HG03139 (cell line): Measurements from ENCODE around the gene PARN.
"Not testable (repeated sequence)": the region's sequence is repeated elsewhere in the genome, so short reads cannot be mapped to it uniquely, and the experiment has no call there.

Source experiments
- ATAC-seq: cut with Tn5 transposase; IDR thresholded peaks from one replicate; pipeline ENCODE4 v1.9.1; 2021; ENCODE audit not compliant: unreplicated experiment

PARN gene

DNA sequence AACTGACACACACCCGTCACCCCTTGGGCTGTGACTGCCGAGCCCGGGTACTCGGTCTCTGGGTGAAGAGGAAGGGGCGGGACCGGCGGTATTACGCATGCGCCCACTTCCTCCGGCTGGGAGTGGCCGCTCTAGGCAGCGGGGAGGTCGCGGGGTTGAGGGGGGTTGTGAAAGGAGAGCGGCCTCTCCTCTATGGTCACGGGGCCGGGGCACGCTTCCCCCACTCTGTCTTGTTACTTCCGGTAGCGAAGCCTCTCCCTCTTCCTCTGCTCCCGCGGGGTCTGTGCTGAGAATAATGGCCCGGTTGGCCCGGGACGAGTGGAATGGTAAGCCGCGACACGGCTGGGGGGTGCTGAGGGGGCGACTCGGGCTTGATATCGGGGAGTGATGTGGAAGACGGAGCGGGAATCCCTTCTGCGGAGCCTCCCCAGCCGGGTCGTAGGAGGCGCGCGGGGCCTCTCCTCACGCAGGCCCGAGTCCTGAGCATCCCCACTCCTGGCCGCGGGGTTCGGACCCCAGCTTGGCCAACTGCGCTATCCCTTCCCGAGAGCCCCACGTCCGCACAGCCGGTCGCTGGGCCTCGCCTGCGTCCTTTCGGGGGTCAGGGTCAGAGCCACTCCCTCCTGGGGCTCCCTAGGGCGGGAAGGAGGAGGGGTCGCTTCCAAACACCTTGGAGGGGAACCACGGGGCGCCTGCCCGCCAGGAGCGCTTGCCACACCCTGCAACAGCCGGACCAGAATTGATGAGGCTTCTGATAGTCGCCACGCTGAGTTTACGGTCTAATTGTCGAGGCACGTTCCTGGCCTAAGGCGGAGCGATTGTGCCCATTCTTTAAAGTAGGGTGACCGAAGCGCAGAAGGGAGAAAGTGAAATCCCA, 2.9 kb upstream of the PARN start, which contains the start of gene BFAR:
Gene BFAR (plus strand): TSS at position 259 of the 877 bp plus-strand sequence. CDS start 11,396 bp downstream, outside the sequence.
- ATAC-seq = peak; percentile 71

DNA sequence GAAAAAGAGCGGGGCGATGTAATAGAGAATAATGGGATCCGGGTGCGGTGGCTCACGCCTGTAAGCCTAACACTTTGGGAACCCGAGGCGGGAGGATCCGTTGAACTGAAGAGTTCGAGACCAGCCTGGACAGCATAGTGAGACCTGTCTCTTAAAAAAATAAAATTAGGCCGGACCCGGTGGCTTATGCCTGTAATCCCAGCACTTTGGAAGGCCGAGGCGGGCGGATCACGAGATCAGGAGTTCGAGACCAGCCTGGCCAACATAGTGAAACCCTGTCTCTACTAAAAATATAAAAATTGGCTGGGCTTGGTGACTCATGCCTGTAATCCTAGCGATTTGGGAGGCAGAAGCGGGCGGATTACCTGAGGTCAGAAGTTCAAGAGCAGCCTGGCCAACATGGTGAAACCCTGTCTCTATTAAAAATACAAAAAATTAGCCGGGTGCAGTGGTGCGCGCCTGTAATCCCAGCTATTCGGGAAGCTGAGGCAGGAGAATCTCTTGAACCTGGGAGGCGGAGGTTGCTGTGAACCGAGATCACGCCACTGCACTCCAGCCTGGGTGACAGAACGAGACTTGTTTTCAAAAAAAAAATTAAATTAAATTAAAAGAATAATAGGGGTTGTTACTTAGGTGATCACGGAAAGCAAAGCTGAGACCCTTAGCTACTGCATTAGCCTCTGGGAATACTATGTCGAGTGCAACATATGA, 715 bp upstream of the PARN start:
- not testable (repeated sequence) for ATAC-seq

DNA sequence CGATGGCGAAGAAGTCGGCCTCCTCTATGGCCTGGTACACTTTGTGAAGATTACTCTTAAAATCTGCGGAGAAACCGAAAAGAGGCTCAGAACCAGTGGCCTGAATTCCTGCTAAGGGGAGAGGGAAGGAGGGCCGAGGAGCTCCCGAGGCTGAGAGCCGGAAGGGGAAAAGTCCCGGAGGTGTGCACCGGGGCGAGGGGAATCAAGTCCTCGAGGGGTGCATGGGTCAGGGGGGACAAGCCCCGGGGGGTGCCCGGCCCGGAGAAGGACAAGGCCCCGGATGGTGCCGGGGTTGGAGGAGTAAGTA, 495 bp downstream of the PARN start:
- ATAC-seq = no peak

DNA sequence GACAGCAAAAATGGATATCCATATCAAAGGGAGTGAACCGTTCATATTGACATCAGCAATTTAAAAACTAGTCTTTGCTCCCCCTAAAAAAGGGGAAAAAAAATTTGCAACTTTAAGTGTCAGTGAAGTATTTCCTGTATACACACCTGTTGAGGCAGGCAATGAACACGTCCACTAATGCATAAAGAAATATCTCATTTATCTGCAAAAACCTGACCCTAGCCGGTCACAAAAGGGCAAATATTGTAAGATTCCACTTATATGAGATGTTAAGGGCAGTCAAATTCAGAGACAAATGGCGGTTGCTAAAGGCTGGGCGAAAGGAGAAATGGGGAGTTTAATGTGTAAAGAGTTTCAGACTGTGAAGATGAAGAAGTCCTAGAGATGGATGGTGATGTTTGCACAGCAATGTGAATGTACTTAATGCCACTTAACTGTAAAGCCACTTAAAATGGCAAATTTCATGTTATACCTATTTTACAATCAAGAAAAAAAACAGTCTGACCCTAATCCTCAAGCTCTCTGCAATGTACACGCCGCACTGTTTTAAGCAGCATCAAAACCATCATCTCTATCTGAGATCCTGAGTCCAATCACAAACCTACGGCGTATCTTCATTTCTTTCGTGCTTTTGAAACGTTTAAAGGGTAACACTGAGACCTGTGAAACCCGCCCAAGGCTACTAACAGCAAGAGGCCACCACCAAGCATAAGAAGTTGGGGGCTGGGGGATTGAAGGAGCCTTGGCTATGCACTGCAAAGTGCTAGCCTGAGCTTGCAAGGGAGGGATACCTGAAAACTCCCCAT, 1.1 kb downstream of the PARN start:
- ATAC-seq = no peak

DNA sequence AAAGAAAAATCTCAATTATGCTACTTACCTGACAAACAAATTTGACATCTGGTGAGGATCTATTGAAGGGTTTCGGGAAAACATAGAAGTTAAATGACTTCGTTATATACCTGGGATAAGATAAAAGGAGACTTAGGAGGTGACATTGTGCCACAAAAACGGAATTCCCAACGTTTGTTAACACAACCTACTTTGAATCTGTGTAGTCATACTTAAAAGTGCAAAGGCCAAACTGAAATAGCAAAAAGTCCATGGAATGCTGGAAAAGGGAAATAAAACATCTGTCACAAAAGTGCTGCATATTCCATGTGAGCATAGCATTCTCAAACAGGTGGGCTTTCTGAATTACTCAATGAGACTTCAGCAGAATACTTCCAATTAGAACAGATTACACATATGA, 3.0 kb downstream of the PARN start:
- no peak for ATAC-seq

DNA sequence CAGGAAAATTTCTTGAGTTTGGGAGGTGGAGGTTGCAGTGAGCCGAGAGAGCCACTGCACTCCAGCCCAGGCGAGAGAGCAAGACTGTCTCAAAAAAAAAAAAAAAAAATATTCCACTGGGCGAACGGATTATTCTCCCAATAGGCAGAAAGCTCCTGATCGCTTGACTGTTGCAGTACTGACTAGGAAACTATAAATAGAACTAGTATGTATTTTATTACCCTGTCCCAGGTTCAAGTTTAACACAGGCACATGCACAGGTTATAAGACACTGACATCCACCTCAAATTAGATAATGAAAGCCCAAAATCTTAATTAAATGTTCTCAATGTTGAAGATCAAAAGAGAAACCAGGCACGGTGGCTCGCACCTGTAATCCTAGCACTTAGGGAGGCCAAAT, 11.5 kb downstream of the PARN start:
- no peak for ATAC-seq

DNA sequence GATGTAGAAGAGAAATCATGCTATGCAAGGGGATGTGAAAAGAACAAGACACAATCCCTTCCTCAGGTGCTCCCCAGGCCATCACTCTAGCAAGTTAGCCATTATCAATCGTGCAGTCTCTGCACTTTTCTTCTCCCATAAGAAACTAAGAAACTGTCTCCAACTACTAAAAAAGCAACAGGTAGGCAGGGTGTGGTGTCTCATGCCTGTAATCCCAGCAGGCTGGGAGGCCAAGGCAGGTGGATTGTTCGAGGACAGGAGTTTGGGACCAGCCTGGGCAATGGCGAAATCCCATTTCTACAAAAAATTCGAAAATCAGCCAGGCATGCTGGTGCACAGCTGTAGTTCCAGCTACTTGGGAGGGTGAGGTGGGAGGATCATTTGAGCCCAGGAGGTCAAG, 13.8 kb downstream of the PARN start:
- ATAC-seq = no peak

DNA sequence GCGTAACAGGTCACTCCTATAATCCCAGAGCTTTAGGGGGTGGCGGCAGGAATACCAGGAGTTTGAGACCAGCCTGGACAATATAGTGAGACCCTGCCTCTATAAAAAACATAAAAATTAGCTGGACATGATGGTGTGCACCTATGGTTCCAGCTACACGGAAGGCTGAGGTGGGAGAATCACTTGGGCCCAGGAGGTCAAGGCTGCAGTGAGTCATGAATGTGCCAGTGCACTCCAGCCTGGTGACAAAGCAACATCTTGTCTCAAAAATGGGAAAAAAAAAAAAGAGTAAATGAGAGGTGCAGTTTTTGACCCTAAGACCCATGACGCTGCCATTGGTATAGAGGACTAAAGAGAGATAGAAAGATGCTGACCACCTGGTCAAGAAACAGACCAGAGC, 16.1 kb downstream of the PARN start:
- no peak for ATAC-seq

DNA sequence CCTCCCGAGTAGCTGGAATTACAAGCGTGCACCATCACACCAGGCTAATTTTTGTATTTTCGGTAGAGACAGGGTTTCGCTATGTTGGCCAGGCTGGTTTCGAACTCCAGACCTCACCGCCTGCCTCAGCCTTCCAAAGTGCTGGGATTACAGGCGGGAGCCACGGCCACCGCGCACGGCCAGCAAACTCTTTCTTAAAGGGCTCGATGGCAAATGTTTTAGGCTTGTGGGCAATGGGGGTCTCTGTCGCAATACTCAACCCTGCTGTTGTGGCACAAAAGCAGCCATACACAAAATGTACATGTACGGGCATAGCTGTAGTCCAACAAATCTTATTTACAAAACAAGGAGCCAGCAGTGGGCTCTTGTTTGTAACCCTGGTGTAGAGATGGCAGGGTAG, 18.4 kb downstream of the PARN start:
- no peak for ATAC-seq

DNA sequence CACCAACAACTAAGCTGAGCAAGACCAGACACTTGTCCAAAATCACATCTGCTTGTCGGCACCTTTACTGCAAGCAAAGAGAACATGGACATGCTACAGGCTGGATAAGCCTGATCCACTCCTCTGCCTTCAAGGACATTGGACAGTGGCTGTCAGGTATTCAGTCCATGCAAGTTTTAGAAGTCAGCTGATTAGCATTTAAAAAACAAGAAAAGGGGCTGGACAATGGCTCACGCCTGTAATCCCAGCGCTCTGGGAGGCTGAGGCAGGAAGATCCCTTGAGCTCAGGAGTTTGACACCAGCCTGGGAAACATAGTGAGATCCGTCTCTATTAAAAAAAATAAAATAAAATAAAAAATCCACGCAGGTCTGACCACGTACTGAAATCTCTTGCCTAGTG, 20.3 kb downstream of the PARN start:
- no peak for ATAC-seq

DNA sequence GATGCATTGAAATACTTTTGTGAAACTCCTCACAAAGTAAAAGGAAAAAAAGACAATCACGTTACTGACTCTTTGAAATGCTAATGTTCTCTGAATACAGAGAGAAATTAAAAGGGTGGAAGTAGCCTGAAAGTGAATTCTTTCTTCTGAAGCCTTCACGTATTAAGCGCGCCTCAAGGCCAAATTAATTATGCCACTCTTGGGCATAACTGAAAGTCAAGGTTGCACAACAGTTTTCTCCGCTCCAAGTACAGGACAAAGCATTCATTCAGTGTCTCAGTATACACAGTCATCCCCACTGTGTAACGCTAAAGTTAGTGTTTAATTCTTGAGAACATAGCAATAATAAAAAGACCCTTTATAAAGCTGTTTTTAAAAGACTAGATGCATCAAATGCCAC, 21.5 kb downstream of the PARN start:
- ATAC-seq = no peak

DNA sequence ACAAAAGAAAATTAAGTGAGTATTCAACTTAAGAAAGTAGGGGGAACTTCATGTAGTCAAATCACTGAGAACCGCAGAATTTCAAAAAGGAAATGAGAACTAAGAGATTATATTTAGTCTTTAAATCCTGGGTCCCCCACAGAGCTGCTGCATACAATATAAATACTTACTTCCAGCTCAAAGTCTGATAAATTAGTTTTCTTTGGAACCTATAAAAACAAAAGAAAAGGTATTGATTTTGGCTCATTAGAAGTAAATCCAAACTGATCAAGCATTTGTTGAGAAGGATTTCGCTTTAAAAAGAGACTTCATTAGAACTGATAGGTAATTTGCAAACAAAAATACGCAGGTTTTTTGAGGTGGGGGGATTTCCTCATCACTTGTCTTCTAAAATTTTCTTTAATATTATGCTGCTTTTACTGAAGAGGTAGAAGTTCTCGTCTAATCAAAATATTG, 21.9 kb downstream of the PARN start:
- ATAC-seq = no peak

DNA sequence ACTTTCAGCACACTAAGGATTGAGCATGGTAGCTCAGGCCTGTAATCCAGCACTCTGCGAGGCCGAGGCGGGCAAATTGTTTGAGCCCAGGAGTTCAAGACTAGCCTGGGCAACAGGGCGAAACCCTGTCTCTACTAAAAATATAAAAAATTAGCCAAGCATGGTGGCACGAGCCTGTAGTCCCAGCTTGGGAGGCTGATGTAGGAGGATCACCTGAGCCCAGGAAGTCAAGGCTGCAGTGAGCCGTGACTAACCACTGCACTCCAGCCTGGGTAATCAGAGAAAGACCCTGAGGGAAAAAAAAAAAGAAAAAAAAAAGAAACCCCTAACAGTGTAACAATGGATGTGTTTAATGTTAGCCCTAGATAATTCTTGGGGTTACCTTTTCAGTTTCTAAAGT, 24.0 kb downstream of the PARN start:
- no peak for ATAC-seq

DNA sequence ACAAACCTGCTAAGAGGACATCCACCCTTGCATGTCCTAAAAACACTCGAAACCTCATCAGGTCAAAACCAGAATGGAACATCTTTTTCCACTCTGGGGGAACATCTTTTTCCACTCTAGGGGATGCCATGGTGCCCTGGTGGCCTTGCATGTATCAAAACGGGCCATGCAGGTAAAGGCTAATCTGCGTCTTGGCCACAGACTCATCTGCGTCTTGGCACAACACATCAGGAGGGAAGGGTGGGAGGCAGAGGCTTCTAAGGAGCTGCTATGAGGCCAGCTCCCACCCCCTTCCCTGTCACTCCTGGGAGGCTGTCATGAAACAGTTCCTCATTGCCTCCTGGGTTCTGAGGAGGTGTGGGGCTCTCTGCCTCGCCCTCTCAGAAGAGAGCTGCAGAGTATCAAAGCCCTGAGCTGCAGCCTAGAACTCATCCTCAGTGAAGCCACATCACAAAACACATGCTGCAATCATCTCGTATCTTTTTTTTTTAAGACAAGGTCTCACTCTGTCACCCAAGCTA, 27.6 kb downstream of the PARN start:
- no peak for ATAC-seq

DNA sequence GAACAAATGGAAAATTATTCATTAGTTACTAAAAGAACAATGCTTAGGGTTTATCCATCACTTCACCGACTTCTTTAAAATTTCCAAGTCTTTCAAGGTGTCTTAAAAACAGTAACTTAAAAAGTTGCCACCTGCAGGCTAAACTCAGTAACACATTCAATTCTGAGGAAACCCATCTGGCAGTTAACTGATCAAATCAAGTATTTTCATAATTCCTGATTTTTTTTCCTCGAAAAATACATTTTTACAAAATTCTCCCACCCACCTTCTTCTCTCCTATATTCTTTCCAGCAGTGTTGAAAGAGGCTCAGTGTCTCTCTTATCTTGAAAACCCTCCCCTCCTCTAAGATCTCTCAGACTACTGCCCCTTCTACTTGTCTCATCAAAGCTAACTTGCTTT, 29.9 kb downstream of the PARN start:
- ATAC-seq = no peak

DNA sequence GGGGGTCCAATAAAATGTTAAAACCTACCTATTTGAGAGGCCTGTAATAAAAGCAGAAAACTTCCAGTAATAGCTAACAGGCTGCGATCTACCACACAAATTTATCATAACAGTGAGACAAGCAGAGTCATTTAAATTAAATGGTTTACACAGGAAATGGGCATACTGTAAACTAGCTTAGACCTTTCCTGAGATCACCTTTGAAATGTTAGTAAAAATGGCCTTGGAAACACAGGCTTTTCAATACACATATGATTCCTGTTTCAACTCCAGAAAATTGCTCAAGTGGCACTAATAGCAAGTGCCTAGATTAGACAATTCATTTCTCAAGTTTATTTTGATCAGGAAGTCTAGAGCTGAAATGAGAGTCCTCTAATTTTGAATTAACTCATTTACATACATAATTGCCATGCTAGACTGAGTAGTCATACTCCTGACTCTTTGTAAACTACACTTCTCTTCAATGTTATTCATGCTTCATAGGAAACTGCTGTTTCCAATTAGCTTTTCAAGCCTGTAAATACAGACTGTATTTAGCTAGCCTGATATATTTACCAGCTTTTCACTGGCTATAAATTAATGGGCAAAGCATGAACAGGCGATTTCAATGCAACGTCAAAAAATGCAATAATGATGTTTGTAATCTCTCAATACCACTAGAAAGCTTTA, 43.3 kb downstream of the PARN start:
- ATAC-seq = no peak

DNA sequence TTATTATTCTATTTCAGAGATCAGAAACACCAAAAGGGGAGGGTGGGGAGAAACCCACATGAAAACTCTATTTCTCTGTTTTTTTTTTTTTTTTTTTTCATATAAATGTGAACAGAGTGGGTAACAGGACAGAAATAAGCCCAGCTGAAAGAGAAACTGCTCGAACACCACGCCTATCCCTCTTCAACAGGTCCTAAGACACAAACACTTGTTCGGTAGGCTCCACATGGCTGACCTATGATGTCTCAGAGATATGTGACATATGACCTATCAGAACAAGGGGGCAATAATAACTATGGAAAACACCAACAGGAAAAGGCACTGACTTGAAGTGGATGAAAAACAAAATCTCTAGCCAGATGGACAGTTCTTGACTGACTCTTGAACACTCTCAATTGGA, 44.8 kb downstream of the PARN start:
- ATAC-seq = no peak

DNA sequence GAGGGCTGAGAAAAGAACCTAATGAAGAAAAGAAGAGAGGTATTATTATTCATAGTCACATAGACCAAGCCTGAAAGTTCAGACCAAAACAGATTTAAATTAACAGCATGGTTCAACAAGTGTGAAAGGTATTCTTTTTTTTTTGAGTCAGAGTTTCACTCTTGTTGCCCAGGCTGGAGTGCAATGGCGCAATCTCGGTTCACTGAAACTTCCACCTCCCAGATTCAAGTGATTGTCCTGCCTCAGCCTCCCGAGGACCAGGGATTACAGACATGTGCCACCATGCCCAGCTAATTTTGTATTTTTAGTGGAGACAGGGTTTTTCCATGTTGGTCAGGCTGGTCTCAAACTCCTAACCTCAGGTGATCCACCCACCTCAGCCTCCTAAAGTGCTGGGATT, 49.1 kb downstream of the PARN start:
- ATAC-seq = not testable (repeated sequence)

DNA sequence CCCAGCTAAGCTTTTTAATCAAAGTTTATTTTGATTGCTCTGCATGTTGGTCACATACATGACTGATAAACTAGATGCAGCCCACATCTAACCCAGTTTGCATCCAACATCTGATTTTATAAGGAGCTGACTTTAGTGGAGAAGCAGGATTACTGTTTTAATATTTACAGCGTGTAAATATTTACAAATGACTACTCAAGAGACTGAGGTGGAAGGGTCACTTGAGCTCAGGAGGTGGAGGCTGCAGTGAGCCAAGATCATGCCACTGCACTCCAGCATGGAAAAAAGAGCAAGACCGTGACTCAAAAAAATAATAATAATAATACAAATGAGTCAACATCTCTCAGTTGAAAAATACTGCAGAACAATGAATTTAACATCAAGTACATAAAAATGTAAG, 50.8 kb downstream of the PARN start:
- ATAC-seq = no peak

DNA sequence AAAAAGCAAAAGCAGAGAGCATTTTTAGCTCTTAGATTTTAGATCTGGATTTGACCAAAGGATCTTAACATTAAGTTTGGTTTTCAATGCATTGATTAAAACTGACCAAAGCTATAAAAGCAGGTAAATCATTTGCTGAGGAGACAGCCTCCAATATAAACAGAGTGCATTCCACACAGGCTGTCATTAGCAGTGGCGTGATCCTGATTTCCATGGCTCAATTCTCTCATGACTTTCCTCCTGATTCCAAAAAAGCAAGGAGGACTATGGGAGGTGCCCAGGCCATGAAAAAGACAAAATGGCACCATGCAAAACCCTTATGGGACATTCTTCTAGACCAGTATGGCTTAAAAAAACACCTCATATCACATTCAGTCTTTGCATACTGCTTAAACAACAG, 53.5 kb downstream of the PARN start:
- no peak for ATAC-seq

DNA sequence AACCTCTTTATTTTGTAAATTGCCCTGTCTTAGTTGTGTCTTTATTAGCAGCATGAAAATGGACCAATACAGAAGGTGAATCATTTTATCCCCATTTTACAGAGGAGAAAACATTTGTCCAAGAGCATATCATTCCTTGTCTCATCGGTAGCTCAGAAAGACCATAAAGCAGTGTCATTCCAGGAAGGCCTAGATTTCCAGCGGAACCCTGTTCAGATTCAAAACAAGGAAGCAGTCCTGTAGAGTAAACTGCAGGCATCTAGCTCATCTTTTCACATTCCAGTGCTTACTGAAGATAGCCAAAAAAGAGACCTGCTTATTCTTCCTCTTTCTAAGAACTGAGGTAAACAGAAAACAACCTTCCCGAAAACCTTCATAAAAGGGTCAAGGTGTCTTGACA, 54.0 kb downstream of the PARN start:
- ATAC-seq = no peak
